GM19240 (cell line): Measurements from ENCODE around the gene LRRC32.
"Not testable (repeated sequence)": the region's sequence is repeated elsewhere in the genome, so short reads cannot be mapped to it uniquely, and the experiment has no call there.

Experiments used
- DNase-seq: peaks from one replicate; pipeline ENCODE4 v3.0.0; 2011; ENCODE audit warnings: low spot score; ENCODE audit not compliant: insufficient read length

LRRC32 gene

GRCh38 chr11:76629853-76630599 is 40.5 kb downstream of the LRRC32 start:
- no peak for DNase-seq

- no peak for DNase-seq
Measured at GRCh38 chr11:76629116-76629852, 41.3 kb downstream of the LRRC32 start.

GRCh38 chr11:76628408-76628947 is 42.1 kb downstream of the LRRC32 start:
- DNase-seq: no peak

GRCh38 chr11:76627606-76628005 is 42.9 kb downstream of the LRRC32 start:
- no peak for DNase-seq

GRCh38 chr11:76626921-76627401 is 43.6 kb downstream of the LRRC32 start:
- DNase-seq: no peak

- no peak for DNase-seq
Measured at GRCh38 chr11:76626266-76626665, 44.3 kb downstream of the LRRC32 start.

GRCh38 chr11:76625472-76626186 is 44.9 kb downstream of the LRRC32 start:
- DNase-seq: no peak

GRCh38 chr11:76624500-76625379 is 45.8 kb downstream of the LRRC32 start:
- DNase-seq: no peak

GRCh38 chr11:76623884-76624419 is 46.6 kb downstream of the LRRC32 start:
- DNase-seq: no peak

GRCh38 chr11:76623171-76623883 is 47.2 kb downstream of the LRRC32 start:
- no peak for DNase-seq

GRCh38 chr11:76622493-76623094 is 48.0 kb downstream of the LRRC32 start:
- DNase-seq: no peak

- DNase-seq: no peak
Measured at GRCh38 chr11:76621868-76622267, 48.7 kb downstream of the LRRC32 start.

- no peak for DNase-seq
Measured at GRCh38 chr11:76621466-76621865, 49.1 kb downstream of the LRRC32 start.

GRCh38 chr11:76620489-76620888 is 50.1 kb downstream of the LRRC32 start:
- DNase-seq: no peak

GRCh38 chr11:76619801-76620200 is 50.7 kb downstream of the LRRC32 start:
- not testable (repeated sequence) for DNase-seq

- DNase-seq: no peak
Measured at GRCh38 chr11:76617553-76618265, 52.8 kb downstream of the LRRC32 start.

GRCh38 chr11:76616676-76617552 is 53.6 kb downstream of the LRRC32 start:
- DNase-seq: no peak

- DNase-seq: no peak
Measured at GRCh38 chr11:76615950-76616349, 54.6 kb downstream of the LRRC32 start.
